GM19455 (cell line): Measurements from ENCODE around the gene OR4K15.
"Not testable (repeated sequence)": the region's sequence is repeated elsewhere in the genome, so short reads cannot be mapped to it uniquely, and the experiment has no call there.

Source experiments
- ATAC-seq: cut with Tn5 transposase; IDR thresholded peaks from one replicate; pipeline ENCODE4 v1.9.1; 2021; ENCODE audit not compliant: unreplicated experiment

The OR4K15 gene, protein sequence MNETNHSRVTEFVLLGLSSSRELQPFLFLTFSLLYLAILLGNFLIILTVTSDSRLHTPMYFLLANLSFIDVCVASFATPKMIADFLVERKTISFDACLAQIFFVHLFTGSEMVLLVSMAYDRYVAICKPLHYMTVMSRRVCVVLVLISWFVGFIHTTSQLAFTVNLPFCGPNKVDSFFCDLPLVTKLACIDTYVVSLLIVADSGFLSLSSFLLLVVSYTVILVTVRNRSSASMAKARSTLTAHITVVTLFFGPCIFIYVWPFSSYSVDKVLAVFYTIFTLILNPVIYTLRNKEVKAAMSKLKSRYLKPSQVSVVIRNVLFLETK

DNA sequence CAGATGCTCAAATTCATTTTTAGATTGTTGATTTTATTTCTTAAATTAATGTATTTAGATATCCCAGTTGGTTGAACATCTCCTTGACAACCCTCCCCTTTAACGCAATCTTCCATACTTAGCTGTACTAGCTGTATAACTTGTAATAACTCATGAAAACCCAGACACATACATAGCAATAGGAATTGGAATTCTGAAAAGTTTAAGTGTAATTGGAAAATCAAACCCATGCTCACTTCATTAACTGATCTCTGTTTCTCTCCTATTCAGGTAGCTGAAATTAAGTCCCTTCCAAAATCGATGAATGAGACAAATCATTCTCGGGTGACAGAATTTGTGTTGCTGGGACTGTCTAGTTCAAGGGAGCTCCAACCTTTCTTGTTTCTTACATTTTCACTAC, at the start of gene OR4K15:
Gene OR4K15, plus strand, starts transcription at position 301 of the 400 bp plus-strand sequence. Its CDS starts 0 bp downstream, at position 301.
- ATAC-seq, result no peak

- no peak for ATAC-seq
Observed at GRCh38 chr14:19930617-19931016, 44.8 kb upstream of the OR4K15 start, which contains the start of gene OR4K1. Gene OR4K1 (plus strand): TSS chr14:19930917. CDS start chr14:19935667, 4,750 bp downstream.

DNA sequence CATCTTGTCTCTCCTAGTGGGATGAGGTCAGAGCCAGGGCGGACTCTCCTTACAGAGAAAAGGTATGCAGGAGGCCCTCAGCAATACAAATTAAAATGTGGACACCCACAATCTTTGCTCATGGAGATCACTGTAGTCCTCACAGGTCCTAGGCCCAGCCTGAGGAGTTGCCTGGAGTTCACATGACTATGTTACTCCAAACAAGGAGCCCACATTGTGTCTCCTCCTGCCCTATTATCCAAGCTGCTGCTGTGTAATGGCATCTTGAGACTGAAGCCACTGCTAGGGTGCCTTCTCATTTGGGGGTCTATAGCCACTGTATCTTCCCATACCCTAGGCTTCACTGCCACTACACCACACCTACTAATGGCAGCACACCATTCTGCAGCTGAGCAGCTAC, 33.7 kb upstream of the OR4K15 start:
- ATAC-seq, result no peak

- ATAC-seq, result no peak
Observed at GRCh38 chr14:19947413-19948090, 27.8 kb upstream of the OR4K15 start.

DNA sequence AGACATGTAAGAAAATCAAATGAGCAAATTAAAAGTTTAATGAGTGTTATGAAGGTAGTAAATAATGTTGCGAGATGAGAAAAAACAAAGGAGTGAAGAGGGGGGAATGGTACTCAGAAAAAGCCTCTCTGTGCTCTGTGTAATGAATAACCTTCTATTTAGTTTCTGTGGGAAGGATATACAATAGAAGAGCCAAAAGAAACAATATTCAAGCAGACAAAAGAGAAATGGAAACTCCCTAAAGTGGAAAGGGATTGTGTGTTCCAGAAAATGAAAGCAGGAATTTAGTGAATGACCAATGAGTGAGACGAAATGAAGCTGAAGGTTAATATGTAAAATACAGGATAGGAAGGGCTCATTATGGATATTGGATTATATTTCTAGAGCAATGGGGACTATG, 26.2 kb upstream of the OR4K15 start:
- no peak for ATAC-seq

GRCh38 chr14:19969735-19970134, 5.7 kb upstream of the OR4K15 start:
- ATAC-seq, result not testable (repeated sequence)

DNA sequence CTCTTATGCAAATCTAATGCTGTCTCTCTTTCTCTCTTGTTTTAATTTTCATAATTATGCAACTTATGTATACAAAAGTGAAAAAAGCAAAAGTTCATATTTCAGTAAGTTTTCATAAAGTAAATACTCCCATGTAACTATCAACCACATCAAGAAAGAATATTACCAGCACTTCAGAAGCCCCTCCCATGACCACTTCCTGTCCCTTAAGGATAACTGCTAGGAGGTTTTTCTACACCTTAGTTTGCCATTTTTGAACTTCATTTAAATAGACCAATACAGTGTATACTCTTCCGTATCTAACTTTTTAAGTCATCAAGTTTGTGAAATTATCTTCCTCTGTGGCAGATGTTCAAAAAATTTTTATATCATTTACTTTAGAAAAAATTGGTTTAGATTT, 547 bp upstream of the OR4K15 start:
- ATAC-seq, result no peak

GRCh38 chr14:19993438-19993837, 18.0 kb downstream of the OR4K15 start:
- ATAC-seq, result no peak

DNA sequence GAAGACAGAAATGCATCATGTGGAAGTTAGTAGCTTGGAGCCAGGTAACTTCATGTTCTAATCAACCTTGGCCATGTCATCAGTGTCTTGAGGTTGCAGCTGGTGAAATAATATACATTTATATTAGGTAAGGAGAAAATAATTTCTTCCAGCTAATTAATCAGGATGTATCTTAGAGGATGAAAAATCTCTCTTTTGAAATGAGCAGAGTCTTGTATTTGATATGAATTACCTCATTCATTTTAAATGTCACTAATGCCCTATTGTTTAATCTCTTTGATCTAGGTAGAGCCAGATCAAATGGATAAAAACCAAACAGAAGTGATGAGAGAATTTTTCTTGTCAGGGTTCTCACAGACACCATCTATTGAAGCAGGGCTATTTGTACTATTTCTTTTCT, 26.5 kb downstream of the OR4K15 start, which contains the start of gene OR4Q2:
Gene OR4Q2, plus strand, starts transcription at position 301 of the 400 bp plus-strand sequence.
- ATAC-seq, result no peak

DNA sequence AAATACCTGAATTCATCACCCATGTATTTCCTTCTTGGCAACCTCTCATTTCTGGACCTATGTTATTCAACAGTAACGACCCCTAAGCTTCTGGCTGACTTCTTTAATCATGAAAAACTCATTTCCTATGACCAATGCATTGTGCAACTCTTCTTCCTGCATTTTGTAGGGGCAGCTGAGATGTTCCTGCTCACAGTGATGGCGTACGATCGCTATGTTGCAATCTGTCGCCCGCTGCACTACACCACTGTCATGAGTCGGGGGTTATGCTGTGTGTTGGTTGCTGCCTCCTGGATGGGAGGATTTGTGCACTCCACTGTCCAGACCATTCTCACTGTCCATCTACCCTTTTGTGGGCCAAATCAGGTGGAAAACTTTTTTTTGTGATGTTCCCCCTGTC, 26.9 kb downstream of the OR4K15 start:
- ATAC-seq, result no peak

GRCh38 chr14:20008156-20008555, 32.8 kb downstream of the OR4K15 start:
- no peak for ATAC-seq

GRCh38 chr14:20019257-20019865, 44.0 kb downstream of the OR4K15 start, which contains the start of gene OR4K14:
Gene OR4K14 (minus strand): TSS chr14:20019307. CDS start chr14:20015193, 4,114 bp downstream.
- ATAC-seq, result no peak
